H1 (cell line): ENCODE data around the gene NOP16. TPM values are rescaled to one million over a fixed set of nuclear protein-coding genes. Genes with fewer than 3 reads are reported as not detected.

Experiments used
- CHD7 ChIP-seq: fragments of 300-600 bp; sonication (generic); IDR thresholded peaks from 2 replicates; pipeline ENCODE4 v1.7.1; 2012; ENCODE audit warnings: low read length, moderate library complexity, mild to moderate bottlenecking, inconsistent platforms; ENCODE audit not compliant: insufficient replicate concordance
- SIN3A ChIP-seq, 2 experiments: IDR thresholded peaks in 1 of 2; conservative IDR thresholded peaks in 1 of 2; 2 replicates each; pipeline ENCODE4 v1.6.1; 2011 to 2012; ENCODE audit warnings: low read length in 2 of 2, improper control_type of control experiment in 1 of 2, low read depth in 1 of 2, mild to moderate bottlenecking in 1 of 2
- polyA plus RNA-seq, 7 experiments: library from polyadenylated mRNA; depleted of rRNA in 3 of 7; stranded (reverse) in 5 of 7; unstranded in 2 of 7; fragments of >200 nt in 5 of 7; fragments of 200-250 nt in 2 of 7; gene quantifications; 1 replicate in 5 of 7; 2 replicates in 1 of 7; 4 replicates in 1 of 7; pipeline versions ENCODE4 v1.2.1 to v1.2.3, GENCODE V29; 2011 to 2013; ENCODE audit warnings: missing spikeins in 2 of 7, mixed read lengths in 2 of 7
- total RNA-seq: library from RNA; stranded (reverse); fragmentation: NEBNext Ultra II Directional; extraction: Animal tissue kit (Norgen Biotek cat#: 25700); gene quantifications from 2 replicates; pipeline ENCODE4 v1.2.1, GENCODE V29; 2021

NOP16 gene
- total and polyA plus RNA-seq, 2 of the 8 experiments (the other 6 are each of a cell fraction or from before 2014, with no cell fraction given): 46.9 to 65.2 TPM

DNA sequence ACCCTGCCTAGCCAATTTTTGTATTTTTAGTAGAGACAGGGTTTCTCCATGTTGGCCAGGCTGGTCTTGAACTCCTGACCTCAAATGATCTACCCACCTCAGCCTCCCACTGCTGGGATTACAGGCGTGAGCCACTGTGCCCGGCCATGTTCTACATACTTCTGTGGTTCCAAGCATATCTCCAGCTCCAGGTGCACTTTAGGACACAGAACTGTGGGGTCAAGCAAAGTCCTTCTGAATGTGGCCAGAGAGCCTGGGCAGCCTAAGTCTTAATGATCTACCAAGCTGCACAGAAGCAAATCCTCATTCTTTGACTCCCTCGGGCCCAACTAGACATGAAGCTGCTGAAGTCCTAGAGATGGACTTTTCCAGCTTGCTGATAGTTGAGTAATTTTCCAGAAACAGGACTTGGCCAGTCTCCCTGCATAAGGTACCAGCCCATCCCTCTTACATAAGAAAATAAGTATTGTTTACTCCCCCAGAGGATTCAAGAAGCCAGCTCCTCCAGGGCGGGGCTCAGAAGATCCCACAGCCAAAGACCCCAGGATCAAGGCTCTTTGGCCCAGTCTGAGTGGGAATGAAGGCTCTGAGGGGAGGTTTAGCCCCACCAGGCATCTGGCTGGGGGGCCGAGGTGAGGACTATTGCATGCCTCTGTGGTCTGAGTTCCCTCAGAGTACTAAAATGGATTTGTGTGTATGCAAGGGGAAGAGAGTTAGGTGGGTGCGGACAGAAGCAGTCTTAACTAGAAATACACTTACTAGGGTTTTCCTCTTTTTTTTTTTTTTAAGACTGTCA is 19.3 kb upstream of the NOP16 start (continued):
- TF ChIP-seq CHD7 (no peak), SIN3A (conservative IDR thresholded peaks at IDR 0.05 in 1 of 2, IDR thresholded peaks at IDR 0.05 in 1 of 2; ENCODE audit: low read depth in 1 of 2, low read length in 2 of 2) (no peak)
